GM18511 (cell line): Measurements from ENCODE around the gene CPLX1.
"Not testable (repeated sequence)": the region's sequence is repeated elsewhere in the genome, so short reads cannot be mapped to it uniquely, and the experiment has no call there.

ENCODE experiments used
- ATAC-seq: cut with Tn5 transposase; IDR thresholded peaks from one replicate; pipeline ENCODE4 v1.9.1; 2021; ENCODE audit warnings: mild to moderate bottlenecking, moderate library complexity; ENCODE audit not compliant: unreplicated experiment

The CPLX1 gene

GRCh38 chr4:762211-763190 is 63.4 kb downstream of the CPLX1 start:
- no peak for ATAC-seq

GRCh38 chr4:761739-762138 is 64.2 kb downstream of the CPLX1 start:
- no peak for ATAC-seq

GRCh38 chr4:761086-761485 is 64.8 kb downstream of the CPLX1 start:
- ATAC-seq: no peak

GRCh38 chr4:760616-761015 is 65.3 kb downstream of the CPLX1 start:
- no peak for ATAC-seq

- not testable (repeated sequence) for ATAC-seq
These were observed 66.1 kb downstream of the CPLX1 start for GRCh38 chr4:759810-760209.

GRCh38 chr4:757111-757510 is 68.8 kb downstream of the CPLX1 start:
- ATAC-seq: no peak

GRCh38 chr4:754221-755120 is 71.5 kb downstream of the CPLX1 start:
- ATAC-seq: no peak

GRCh38 chr4:753186-753585 is 72.7 kb downstream of the CPLX1 start:
- not testable (repeated sequence) for ATAC-seq

- no peak for ATAC-seq
These were observed 73.6 kb downstream of the CPLX1 start for GRCh38 chr4:752196-752861.

GRCh38 chr4:751676-752075 is 74.3 kb downstream of the CPLX1 start:
- no peak for ATAC-seq

GRCh38 chr4:749698-750666 is 75.9 kb downstream of the CPLX1 start:
- no peak for ATAC-seq

GRCh38 chr4:748461-748860 is 77.5 kb downstream of the CPLX1 start:
- no peak for ATAC-seq

GRCh38 chr4:747546-748170 is 78.3 kb downstream of the CPLX1 start:
- ATAC-seq: no peak

- ATAC-seq: no peak
These were observed 81.6 kb downstream of the CPLX1 start for GRCh38 chr4:744212-744841.

GRCh38 chr4:743463-744211 is 82.3 kb downstream of the CPLX1 start:
- no peak for ATAC-seq

- ATAC-seq: peak; percentile 76
These were observed 83.1 kb downstream of the CPLX1 start for GRCh38 chr4:742742-743311.

GRCh38 chr4:742096-742741 is 83.7 kb downstream of the CPLX1 start:
- no peak for ATAC-seq
